IPS DF 19.7 (cell line): ENCODE results near the gene PRRC1.
A peak's percentile ranks its signal among the peaks of the same experiment; 100 is the strongest.
"Not testable (repeated sequence)": the region's sequence is repeated elsewhere in the genome, so short reads cannot be mapped to it uniquely, and the experiment has no call there.

Source experiments
- DNase-seq: peaks from one replicate; pipeline ENCODE4 v3.0.0-alpha.2; 2013; ENCODE audit warnings: low read depth, low spot score

The PRRC1 gene

GRCh38 chr5:127545249-127545648 is 27.8 kb downstream of the PRRC1 start:
- not testable (repeated sequence) for DNase-seq

GRCh38 chr5:127549551-127549950 is 32.1 kb downstream of the PRRC1 start:
- no peak for DNase-seq

- DNase-seq, result no peak
Observed at GRCh38 chr5:127550652-127551409, 33.4 kb downstream of the PRRC1 start.

GRCh38 chr5:127551410-127552041 is 34.1 kb downstream of the PRRC1 start:
- no peak for DNase-seq

GRCh38 chr5:127555826-127556225 is 38.4 kb downstream of the PRRC1 start:
- no peak for DNase-seq

- DNase-seq, result no peak
Observed at GRCh38 chr5:127556609-127557334, 39.3 kb downstream of the PRRC1 start.

- no peak for DNase-seq
Observed at GRCh38 chr5:127558273-127558672, 40.8 kb downstream of the PRRC1 start.

- DNase-seq, result no peak
Observed at GRCh38 chr5:127561254-127561653, 43.8 kb downstream of the PRRC1 start.

- peak; percentile 7 for DNase-seq
Observed at GRCh38 chr5:127562252-127562651, 44.8 kb downstream of the PRRC1 start.

GRCh38 chr5:127563136-127563535 is 45.7 kb downstream of the PRRC1 start:
- no peak for DNase-seq

- DNase-seq, result peak; percentile 35
Observed at GRCh38 chr5:127564002-127564769, 46.7 kb downstream of the PRRC1 start.

- DNase-seq, result no peak
Observed at GRCh38 chr5:127565586-127566270, 48.3 kb downstream of the PRRC1 start.

GRCh38 chr5:127567026-127567768 is 49.8 kb downstream of the PRRC1 start:
- DNase-seq, result no peak

GRCh38 chr5:127568166-127568565 is 50.7 kb downstream of the PRRC1 start:
- no peak for DNase-seq

GRCh38 chr5:127569471-127569870 is 52.0 kb downstream of the PRRC1 start:
- DNase-seq, result not testable (repeated sequence)

- no peak for DNase-seq
Observed at GRCh38 chr5:127571314-127572131, 54.1 kb downstream of the PRRC1 start.

- DNase-seq, result no peak
Observed at GRCh38 chr5:127572930-127573329, 55.5 kb downstream of the PRRC1 start.

- no peak for DNase-seq
Observed at GRCh38 chr5:127574852-127575679, 57.6 kb downstream of the PRRC1 start.

- no peak for DNase-seq
Observed at GRCh38 chr5:127577458-127577857, 60.0 kb downstream of the PRRC1 start.
